HG03521 (cell line): ENCODE data around the gene TMEM33.
"Not testable (repeated sequence)": the region's sequence is repeated elsewhere in the genome, so short reads cannot be mapped to it uniquely, and the experiment has no call there.

Source experiments
- ATAC-seq: cut with Tn5 transposase; IDR thresholded peaks from one replicate; pipeline ENCODE4 v1.9.1; 2021; ENCODE audit warnings: mild to moderate bottlenecking, moderate library complexity; ENCODE audit not compliant: unreplicated experiment

TMEM33 gene

GRCh38 chr4:41934901-41935651, at the start of gene TMEM33:
Gene TMEM33, plus strand, starts transcription at chr4:41935429. Its CDS starts 56 bp downstream, at chr4:41935485.
- peak; percentile 75 for ATAC-seq

- ATAC-seq: no peak
Measured at GRCh38 chr4:41885456-41885855, 49.8 kb upstream of the TMEM33 start.

- no peak for ATAC-seq
Measured at GRCh38 chr4:41887277-41887676, 48.0 kb upstream of the TMEM33 start.

GRCh38 chr4:41887821-41888686, 47.2 kb upstream of the TMEM33 start:
- ATAC-seq: no peak

GRCh38 chr4:41888687-41889074, 46.5 kb upstream of the TMEM33 start:
- ATAC-seq: no peak

GRCh38 chr4:41889317-41889716, 45.9 kb upstream of the TMEM33 start:
- ATAC-seq: no peak

GRCh38 chr4:41890085-41890484, 45.1 kb upstream of the TMEM33 start:
- ATAC-seq: no peak

GRCh38 chr4:41896648-41897047, 38.6 kb upstream of the TMEM33 start:
- no peak for ATAC-seq

- ATAC-seq: no peak
Measured at GRCh38 chr4:41897698-41898097, 37.5 kb upstream of the TMEM33 start.

- ATAC-seq: not testable (repeated sequence)
Measured at GRCh38 chr4:41909136-41909535, 26.1 kb upstream of the TMEM33 start.

GRCh38 chr4:41912546-41912945, 22.7 kb upstream of the TMEM33 start:
- no peak for ATAC-seq

- ATAC-seq: no peak
Measured at GRCh38 chr4:41913509-41913908, 21.7 kb upstream of the TMEM33 start.

- no peak for ATAC-seq
Measured at GRCh38 chr4:41918278-41918677, 17.0 kb upstream of the TMEM33 start.

- ATAC-seq: not testable (repeated sequence)
Measured at GRCh38 chr4:41920416-41920815, 14.8 kb upstream of the TMEM33 start.

GRCh38 chr4:41921476-41921875, 13.8 kb upstream of the TMEM33 start:
- no peak for ATAC-seq

GRCh38 chr4:41927796-41928499, 7.3 kb upstream of the TMEM33 start:
- ATAC-seq: no peak

- ATAC-seq: no peak
Measured at GRCh38 chr4:41930139-41930831, 4.9 kb upstream of the TMEM33 start.

GRCh38 chr4:41932988-41933387, 2.2 kb upstream of the TMEM33 start:
- no peak for ATAC-seq

- no peak for ATAC-seq
Measured at GRCh38 chr4:41933997-41934503, 1.2 kb upstream of the TMEM33 start.

GRCh38 chr4:41934514-41934900, 722 bp upstream of the TMEM33 start:
- ATAC-seq: no peak

- peak; percentile 20 for ATAC-seq
Measured at GRCh38 chr4:41935652-41936021, 408 bp downstream of the TMEM33 start.
